ENCODE data around the gene ALK.

GRCh38 chr2:29749041-29749440, 172.3 kb downstream of the ALK start:
- TF ChIP-seq POLR2A (IDR thresholded peaks at IDR 0.05; ENCODE audit: low read length) (no peak), GATA1 (IDR thresholded peaks at IDR 0.05; ENCODE audit: low read depth, low read length) (no peak)
